Activated CD4-positive, alpha-beta T cell treated with anti-CD3 and anti-CD28 coated beads for 24 hours (primary cell): ENCODE results near the gene CCNL2.

Experiments
- DNase-seq, 2 donors: peaks; one replicate each; pipeline ENCODE4 v3.0.0-alpha.2; 2020; ENCODE audit warnings: low read depth in 2 of 2

CCNL2 gene

DNA sequence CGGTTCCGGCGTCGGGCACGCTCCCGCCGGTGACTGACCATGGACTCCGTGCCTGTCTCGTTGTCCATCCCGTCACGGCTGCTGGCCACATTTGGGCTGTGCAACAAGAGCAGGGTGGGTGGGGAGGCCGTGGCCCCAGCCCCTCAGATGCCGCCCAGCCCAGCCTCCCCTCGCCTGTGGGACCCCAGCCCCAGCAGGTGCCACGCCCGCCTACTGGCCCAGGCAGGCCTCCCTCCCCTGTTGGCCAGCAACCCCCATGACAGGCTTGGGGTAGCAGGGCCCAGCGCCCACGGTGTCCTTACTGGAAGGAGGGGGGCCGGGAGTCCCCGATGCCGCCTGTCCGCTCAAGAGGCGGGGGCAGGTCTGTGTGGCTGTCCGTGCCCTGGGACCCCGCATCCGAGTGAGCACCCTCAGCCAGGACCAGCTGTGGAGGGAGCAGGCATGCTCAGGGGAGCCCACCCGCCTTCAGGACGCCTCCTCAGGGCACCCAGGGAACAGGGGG is 57.0 kb downstream of the CCNL2 start:
- DNase-seq: no peak

- DNase-seq: no peak
These were observed 57.5 kb downstream of the CCNL2 start for GRCh38 chr1:1341549-1342021.

DNA sequence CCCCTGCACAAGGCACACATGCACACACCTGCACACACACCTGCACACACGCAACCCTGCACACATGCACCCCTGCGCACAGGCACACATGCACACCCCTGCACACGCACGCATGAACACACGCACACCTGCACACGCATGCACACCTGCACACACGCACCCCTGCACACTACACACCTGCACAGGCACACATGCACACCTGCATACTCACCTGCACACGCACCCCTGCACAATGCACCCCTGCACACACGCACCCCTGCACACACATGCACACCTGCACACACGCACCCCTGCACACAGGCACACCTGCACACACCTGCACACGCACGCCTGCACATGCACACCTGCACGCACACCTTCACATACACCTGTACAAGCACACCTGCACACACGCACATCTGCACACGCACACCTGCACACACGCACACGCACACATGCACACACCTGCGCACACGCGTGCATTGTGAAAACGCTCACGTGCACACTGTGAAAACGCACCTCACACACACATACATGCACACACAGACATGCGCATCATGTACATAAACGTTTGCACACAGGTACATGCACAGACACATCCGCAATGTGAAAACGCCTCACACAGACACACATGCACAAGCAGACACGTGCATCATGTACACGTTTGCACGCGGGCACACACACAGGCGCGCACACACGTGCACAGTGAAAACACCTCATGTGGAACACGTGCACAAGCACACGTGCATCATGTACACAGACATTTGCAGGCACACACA is 58.2 kb downstream of the CCNL2 start:
- no peak for DNase-seq

- DNase-seq: no peak
These were observed 59.0 kb downstream of the CCNL2 start for GRCh38 chr1:1340185-1340584.

GRCh38 chr1:1338278-1338677 is 60.9 kb downstream of the CCNL2 start:
- no peak for DNase-seq

GRCh38 chr1:1337793-1338147 is 61.4 kb downstream of the CCNL2 start:
- peak; percentile 35 to 40 for DNase-seq

GRCh38 chr1:1336931-1337792 is 62.0 kb downstream of the CCNL2 start:
- DNase-seq: no peak

GRCh38 chr1:1336446-1336845 is 62.7 kb downstream of the CCNL2 start:
- no peak for DNase-seq

GRCh38 chr1:1335792-1336248 is 63.3 kb downstream of the CCNL2 start:
- DNase-seq: no peak
